Large intestine (tissue), 3 donors: ENCODE measurements around the gene PCDHB2. TPM values are rescaled to one million over a fixed set of nuclear protein-coding genes. Genes with fewer than 3 reads are reported as not detected.
A peak's percentile ranks its signal among the peaks of the same experiment; 100 is the strongest.
"Not testable (repeated sequence)": the region's sequence is repeated elsewhere in the genome, so short reads cannot be mapped to it uniquely, and the experiment has no call there.

Experiments
- DNase-seq, 2 donors: peaks; one replicate each; pipeline versions ENCODE4 v3.0.0 to v3.0.0-alpha.2; 2013
- H3K27ac ChIP-seq: one replicate; pipeline ENCODE4 v1.5.1; 2013; ENCODE audit warnings: low read length
- H3K27me3 ChIP-seq: 2 replicates; pipeline ENCODE4 v1.6.1; 2013; ENCODE audit warnings: low read length; ENCODE audit not compliant: control insufficient read depth, insufficient read depth
- H3K36me3 ChIP-seq: 2 replicates; pipeline ENCODE4 v1.6.1; 2013; ENCODE audit warnings: low read length; ENCODE audit not compliant: control insufficient read depth, insufficient read depth
- H3K4me1 ChIP-seq: one replicate; pipeline ENCODE4 v1.6.1; 2013; ENCODE audit warnings: low read length; ENCODE audit not compliant: control insufficient read depth, insufficient read depth
- H3K4me3 ChIP-seq: one replicate; pipeline ENCODE4 v1.5.1; 2013; ENCODE audit warnings: low read length
- H3K9me3 ChIP-seq: one replicate; pipeline ENCODE4 v1.6.1; 2013; ENCODE audit warnings: mild to moderate bottlenecking, low read depth, low read length, moderate library complexity; ENCODE audit not compliant: control insufficient read depth
- WGBS: methylation state at CpG from one replicate; pipeline ENCODE4 v1.1.5; 2013; ENCODE audit warnings: low lambda C conversion rate; ENCODE audit not compliant: insufficient coverage; 5-methylcytosine and 5-hydroxymethylcytosine counted together
- polyA plus RNA-seq: library from polyadenylated mRNA; unstranded; fragments of 120-200 nt; gene quantifications from one replicate; pipeline ENCODE4 v1.2.1, GENCODE V29; 2013

The PCDHB2 gene
- polyA plus RNA-seq, 1 donor: 1.7 TPM

- no peak for DNase-seq
- 0% methylated on average over 3 of the region's 19 CpGs for WGBS
- H3K36me3 ChIP-seq: no peaks in the 10 kb centered on the region
- H3K4me3 ChIP-seq: peak within 1 kb of the TSS; percentile 16
- peaks cover 10% of the 10 kb centered on the region for H3K27me3 ChIP-seq
- peaks cover 22% of the 10 kb centered on the region for H3K9me3 ChIP-seq
- H3K4me1 ChIP-seq: no peaks in the 10 kb centered on the region
- H3K27ac ChIP-seq: no peak within 1 kb of the TSS
Measured at GRCh38 chr5:141100243-141100805, 5.9 kb downstream of the PCDHB2 start, which contains the start of gene PCDHB3. PCDHB3 (plus strand) TSS chr5:141100473; CDS start chr5:141100650, 177 bp downstream.

- no peak for DNase-seq
- Histone ChIP-seq H3K27ac (no peak overlapping the region), H3K9me3 (peaks cover 20% of the 10 kb centered on the region), H3K4me1 (no peaks in the 10 kb centered on the region), H3K27me3 (peaks cover 8% of the 10 kb centered on the region), H3K4me3 (no peak overlapping the region), H3K36me3 (no peaks in the 10 kb centered on the region)
- no CpG with 5 or more reads among the region's 20 CpGs for WGBS
Measured at GRCh38 chr5:141101059-141101458, 6.6 kb downstream of the PCDHB2 start.

- not testable (repeated sequence) for H3K27me3 ChIP-seq, DNase-seq, H3K27ac ChIP-seq, H3K4me3 ChIP-seq, H3K4me1 ChIP-seq, H3K36me3 ChIP-seq
- H3K9me3 ChIP-seq: peaks cover 13% of the 10 kb centered on the region
- no CpG with 5 or more reads among the region's 39 CpGs for WGBS
Measured at GRCh38 chr5:141102070-141102469, 7.7 kb downstream of the PCDHB2 start.

GRCh38 chr5:141102471-141102870 is 8.1 kb downstream of the PCDHB2 start:
- not testable (repeated sequence) for H3K27me3 ChIP-seq, H3K4me3 ChIP-seq, H3K36me3 ChIP-seq, H3K4me1 ChIP-seq, H3K27ac ChIP-seq, DNase-seq
- H3K9me3 ChIP-seq: peaks cover 14% of the 10 kb centered on the region
- no CpG with 5 or more reads among the region's 38 CpGs for WGBS

GRCh38 chr5:141105350-141105749 is 10.9 kb downstream of the PCDHB2 start:
- no CpG with 5 or more reads among the region's 2 CpGs for WGBS
- Histone ChIP-seq H3K27me3 (peaks cover 8% of the 10 kb centered on the region), H3K4me1 (no peaks in the 10 kb centered on the region), H3K4me3 (no peak overlapping the region), H3K27ac (no peak overlapping the region), H3K9me3 (peaks cover 18% of the 10 kb centered on the region), H3K36me3 (no peaks in the 10 kb centered on the region)
- DNase-seq: no peak

- H3K27ac ChIP-seq: no peak overlapping the region
- no peaks in the 10 kb centered on the region for H3K4me1 ChIP-seq
- H3K9me3 ChIP-seq: peaks cover 5% of the 10 kb centered on the region
- H3K36me3 ChIP-seq: no peaks in the 10 kb centered on the region
- WGBS: 50% methylated on average over 2 of the region's 2 CpGs
- no peaks in the 10 kb centered on the region for H3K27me3 ChIP-seq
- no peak for DNase-seq
- H3K4me3 ChIP-seq: no peak overlapping the region
Measured at GRCh38 chr5:141119250-141119649, 24.8 kb downstream of the PCDHB2 start.

- H3K27ac ChIP-seq: no peak within 1 kb of the TSS
- 0% methylated on average over 1 of the region's 16 CpGs for WGBS
- no peak within 1 kb of the TSS for H3K4me3 ChIP-seq
- H3K27me3 ChIP-seq: no peaks in the 10 kb centered on the region
- no peak for DNase-seq
- peaks cover 5% of the 10 kb centered on the region for H3K9me3 ChIP-seq
- no peaks in the 10 kb centered on the region for H3K4me1 ChIP-seq
- no peaks in the 10 kb centered on the region for H3K36me3 ChIP-seq
Measured at GRCh38 chr5:141121563-141121962, 27.1 kb downstream of the PCDHB2 start, which contains the start of gene PCDHB4. PCDHB4 (plus strand) TSS chr5:141121818; CDS start chr5:141121999, 181 bp downstream.

GRCh38 chr5:141121985-141122384 is 27.6 kb downstream of the PCDHB2 start:
- Histone ChIP-seq H3K4me1 (no peaks in the 10 kb centered on the region), H3K27me3 (no peaks in the 10 kb centered on the region), H3K27ac (no peak overlapping the region), H3K36me3 (no peaks in the 10 kb centered on the region), H3K9me3 (peaks cover 5% of the 10 kb centered on the region), H3K4me3 (no peak overlapping the region)
- DNase-seq: no peak
- 80% methylated on average over 1 of the region's 12 CpGs for WGBS

- not testable (repeated sequence) for H3K9me3 ChIP-seq, H3K4me3 ChIP-seq, H3K27me3 ChIP-seq, H3K36me3 ChIP-seq, H3K4me1 ChIP-seq, DNase-seq, H3K27ac ChIP-seq
- no CpG with 5 or more reads among the region's 73 CpGs for WGBS
Measured at GRCh38 chr5:141123396-141124135, 29.2 kb downstream of the PCDHB2 start.

- H3K27me3 ChIP-seq: no peaks in the 10 kb centered on the region
- no peak overlapping the region for H3K27ac ChIP-seq
- H3K4me3 ChIP-seq: no peak overlapping the region
- H3K9me3 ChIP-seq: peaks cover 5% of the 10 kb centered on the region
- DNase-seq: no peak
- no peaks in the 10 kb centered on the region for H3K4me1 ChIP-seq
- no CpG with 5 or more reads among the region's 1 CpG for WGBS
- no peaks in the 10 kb centered on the region for H3K36me3 ChIP-seq
Measured at GRCh38 chr5:141127305-141127704, 32.9 kb downstream of the PCDHB2 start.
